Activated T-cell treated with anti-CD3 and anti-CD28 coated beads for 4 hours (primary cell): ENCODE results near the gene UBA5.

Source experiments
- DNase-seq: peaks from one replicate; pipeline ENCODE4 v3.0.0-alpha.2; 2020

The UBA5 gene

GRCh38 chr3:132654721-132655120, 5.4 kb upstream of the UBA5 start:
- no peak for DNase-seq

GRCh38 chr3:132655471-132655870, 4.7 kb upstream of the UBA5 start:
- DNase-seq, result no peak

DNA sequence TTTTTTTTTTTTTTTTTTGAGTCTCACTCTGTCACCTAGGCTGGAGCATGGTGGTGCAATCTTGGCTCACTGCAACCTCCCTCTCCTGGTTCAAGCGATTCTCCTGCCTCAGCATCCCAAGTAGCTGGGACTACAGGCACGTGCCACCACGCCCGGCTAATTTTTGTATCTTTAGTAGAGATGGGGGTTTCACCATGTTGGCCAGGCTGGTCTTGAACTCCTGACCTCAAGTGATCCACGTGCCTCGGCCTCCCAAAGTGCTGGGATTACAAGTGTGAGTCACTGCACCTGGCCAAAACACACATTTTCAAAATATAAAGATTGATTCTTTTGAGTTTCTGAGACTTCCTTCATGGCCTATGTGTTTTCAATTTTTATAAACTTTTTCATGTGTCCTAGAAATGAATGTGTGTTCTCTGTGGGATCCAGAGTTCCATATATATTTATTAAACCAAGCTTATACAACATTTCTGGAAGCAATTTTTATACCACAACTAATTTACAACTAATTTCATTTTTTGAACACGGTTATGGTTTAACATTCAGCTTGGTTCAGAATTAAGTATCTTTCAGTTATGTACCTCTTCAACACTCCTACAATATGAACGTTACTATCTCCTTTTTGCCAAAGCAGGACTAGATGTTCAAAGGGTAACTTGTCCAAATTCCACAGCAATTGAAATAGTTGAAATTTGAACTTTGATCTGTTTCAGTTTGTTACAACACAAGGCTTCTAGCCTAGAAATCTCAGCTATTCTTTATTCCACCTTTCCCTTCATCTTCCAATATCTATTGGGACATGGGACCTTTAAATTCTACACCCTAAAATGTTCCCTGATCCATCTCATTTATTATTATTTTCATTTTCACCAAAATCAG, 2.0 kb upstream of the UBA5 start:
- DNase-seq, result no peak

GRCh38 chr3:132659000-132659364, 1.1 kb upstream of the UBA5 start:
- no peak for DNase-seq

DNA sequence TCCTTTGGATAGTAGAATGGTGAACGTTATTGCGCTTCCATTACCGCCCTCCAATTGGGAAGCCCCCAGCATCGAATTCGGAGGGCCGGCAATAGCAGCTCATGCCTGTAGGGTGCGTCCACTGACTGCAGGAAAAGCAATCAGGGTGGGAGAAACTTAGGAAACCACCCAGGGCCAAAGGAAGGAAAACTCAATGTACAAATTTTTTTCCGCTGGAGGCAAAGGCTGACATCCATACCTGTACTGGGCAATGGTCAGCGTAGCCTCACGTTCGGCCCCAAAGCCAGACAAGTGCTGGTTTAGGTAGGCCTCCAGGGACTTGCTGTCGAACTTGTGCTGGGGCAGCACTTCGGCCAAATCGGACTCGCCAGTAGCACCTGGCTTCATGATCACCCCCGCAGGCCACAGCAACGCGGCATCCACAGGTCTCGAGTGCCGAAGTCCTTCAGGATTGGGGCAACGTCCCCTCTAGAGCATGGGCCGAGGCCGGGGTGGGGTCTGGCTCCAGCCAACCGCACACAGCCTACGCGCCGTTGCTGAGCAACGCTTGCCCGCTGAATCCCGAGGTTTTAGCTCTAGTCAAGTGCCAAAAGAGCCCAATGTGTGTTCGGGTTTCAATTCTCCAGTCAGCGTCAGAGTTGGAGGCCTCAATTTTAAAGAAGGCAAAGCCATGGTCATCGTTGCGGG, 621 bp upstream of the UBA5 start, which contains the start of gene ACAD11:
Gene ACAD11, minus strand, starts transcription at position 445 of the 687 bp plus-strand sequence. Its CDS starts 58 bp downstream, at position 387.
- DNase-seq, result no peak

- DNase-seq, result no peak
These were observed 612 bp downstream of the UBA5 start for GRCh38 chr3:132660811-132661070.

- no peak for DNase-seq
These were observed 972 bp downstream of the UBA5 start for GRCh38 chr3:132661101-132661500.

DNA sequence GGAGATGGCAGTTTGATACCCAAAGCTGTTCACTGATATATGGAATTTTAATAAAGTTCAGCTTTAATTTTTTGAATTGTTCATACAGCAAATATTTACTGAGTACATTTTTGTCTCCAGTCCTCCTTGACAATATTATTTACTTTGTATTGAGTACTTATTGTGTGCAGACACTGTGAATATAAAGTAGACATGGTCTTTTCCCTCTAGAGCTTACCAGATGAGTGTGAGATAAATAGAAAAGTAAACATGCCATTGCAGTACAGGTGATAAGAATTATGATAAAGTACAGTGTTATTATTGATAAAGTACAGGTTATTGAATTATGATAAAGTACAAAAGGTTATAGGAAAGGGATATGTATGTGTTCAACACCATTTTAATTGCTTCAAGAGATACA, 2.1 kb downstream of the UBA5 start:
- no peak for DNase-seq

GRCh38 chr3:132665230-132665745, 5.2 kb downstream of the UBA5 start:
- no peak for DNase-seq

GRCh38 chr3:132669256-132669777, 9.2 kb downstream of the UBA5 start:
- no peak for DNase-seq

DNA sequence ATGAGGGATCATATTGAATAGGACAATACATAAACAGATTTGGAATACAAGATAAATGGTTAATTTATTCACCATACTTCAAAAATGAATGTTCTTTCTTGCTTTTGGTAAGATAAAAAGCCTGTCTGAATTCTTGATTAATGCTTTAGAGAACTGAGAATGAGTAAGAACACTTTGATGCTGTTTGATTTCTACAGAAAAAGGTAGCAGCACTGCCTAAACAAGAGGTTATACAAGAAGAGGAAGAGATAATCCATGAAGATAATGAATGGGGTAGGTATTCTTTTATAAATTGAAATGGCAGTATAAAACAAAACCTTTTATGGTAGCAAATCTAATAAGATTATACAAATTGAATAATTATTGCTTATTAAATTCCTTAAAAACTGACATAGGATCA, 15.3 kb downstream of the UBA5 start:
- no peak for DNase-seq

DNA sequence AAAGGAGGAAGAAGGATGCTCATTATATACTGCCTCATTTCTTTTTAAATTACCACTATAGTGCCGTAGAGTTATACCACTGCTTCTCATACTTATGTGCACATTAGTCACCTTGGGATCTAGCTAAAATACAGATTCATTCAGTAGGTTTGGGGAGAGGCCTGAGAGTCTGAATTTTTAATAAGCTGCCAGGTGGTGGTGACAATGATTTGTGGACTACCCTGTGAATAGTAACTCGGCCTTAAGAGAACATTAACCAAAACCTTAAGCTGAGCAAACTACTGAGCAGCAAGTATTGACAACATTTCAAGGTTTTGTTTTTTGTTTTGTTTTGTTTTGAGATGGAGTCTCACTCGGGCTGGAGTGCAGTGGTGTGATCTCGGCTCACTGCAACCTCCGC, 19.8 kb downstream of the UBA5 start:
- no peak for DNase-seq

GRCh38 chr3:132681421-132681820, 21.3 kb downstream of the UBA5 start:
- no peak for DNase-seq

- DNase-seq, result no peak
These were observed 22.1 kb downstream of the UBA5 start for GRCh38 chr3:132682201-132682600.

GRCh38 chr3:132690040-132690439, 29.9 kb downstream of the UBA5 start:
- DNase-seq, result no peak

DNA sequence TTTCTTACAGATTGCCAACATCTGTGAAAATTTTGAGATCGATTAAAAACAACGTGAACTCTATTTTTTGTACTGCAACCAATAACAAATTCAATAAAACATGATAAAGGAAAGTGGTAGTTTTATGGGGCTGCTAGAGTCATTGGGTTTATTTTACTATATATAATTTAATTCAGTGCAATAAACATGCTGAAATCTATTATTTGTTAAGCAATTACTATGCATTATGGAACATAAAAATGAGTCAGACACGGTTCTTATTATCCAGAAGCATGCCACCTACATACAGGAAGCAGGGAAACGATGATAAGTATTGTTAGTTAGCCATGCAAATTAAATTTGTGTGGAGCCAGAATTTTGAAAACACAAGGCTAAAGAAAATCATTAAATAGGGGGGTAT, 34.9 kb downstream of the UBA5 start:
- DNase-seq, result no peak

GRCh38 chr3:132695422-132695821, 35.3 kb downstream of the UBA5 start:
- no peak for DNase-seq

DNA sequence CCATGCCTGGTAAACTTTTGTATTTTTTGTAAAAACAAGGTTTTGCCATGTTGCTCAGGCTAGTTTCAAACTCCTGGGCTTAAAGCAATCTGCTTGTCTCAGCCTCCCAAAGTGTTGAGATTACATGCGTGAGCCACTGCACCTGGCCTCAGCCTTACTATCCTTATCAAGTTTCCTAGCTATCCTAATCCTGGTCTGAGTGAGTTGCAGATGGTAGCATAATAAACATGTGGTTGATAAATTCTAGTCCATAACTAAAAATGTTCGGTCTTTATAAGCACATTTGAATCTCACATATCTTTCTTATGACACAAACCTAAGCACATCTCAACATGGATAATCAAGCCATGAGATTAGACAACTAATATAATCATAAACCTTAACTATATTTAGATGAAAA, 43.6 kb downstream of the UBA5 start:
- no peak for DNase-seq

- DNase-seq, result no peak
These were observed 49.6 kb downstream of the UBA5 start for GRCh38 chr3:132709761-132710160.

GRCh38 chr3:132710311-132710710, 50.2 kb downstream of the UBA5 start:
- DNase-seq, result no peak

GRCh38 chr3:132713977-132714727, 54.0 kb downstream of the UBA5 start:
- DNase-seq, result no peak

- DNase-seq, result no peak
These were observed 56.2 kb downstream of the UBA5 start for GRCh38 chr3:132716372-132716771.

- DNase-seq, result no peak
These were observed 60.1 kb downstream of the UBA5 start for GRCh38 chr3:132720228-132720627.
